Cardiac muscle cell (in vitro differentiated cells and primary cell): ENCODE measurements around the gene MAP7D2. TPM values are rescaled to one million over a fixed set of nuclear protein-coding genes. Genes with fewer than 3 reads are reported as not detected.
"Not testable (repeated sequence)": the region's sequence is repeated elsewhere in the genome, so short reads cannot be mapped to it uniquely, and the experiment has no call there.

Experiments used
- DNase-seq, 2 donors: peaks; one replicate each; pipeline versions ENCODE4 v3.0.0 to v3.0.0-alpha.2; 2010 to 2017; ENCODE audit warnings: low read depth in 1 of 2, low spot score in 1 of 2
- H3K27ac ChIP-seq: fragments of 200-600 bp; sonication (generic); 2 replicates; pipeline ENCODE4 v1.5.1; 2016
- H3K27me3 ChIP-seq: fragments of 200-600 bp; sonication (generic); 2 replicates; pipeline ENCODE4 v1.6.0; 2016; ENCODE audit warnings: control low read depth
- H3K36me3 ChIP-seq: fragments of 200-600 bp; sonication (generic); 2 replicates; pipeline ENCODE4 v1.5.1; 2016; ENCODE audit warnings: control low read depth
- H3K4me1 ChIP-seq: fragments of 200-600 bp; sonication (generic); 2 replicates; pipeline ENCODE4 v1.8.1; 2017; ENCODE audit warnings: low read depth, mild to moderate bottlenecking, mixed run types
- H3K4me3 ChIP-seq: fragments of 200-600 bp; sonication (generic); 2 replicates; pipeline ENCODE4 v1.5.1; 2016; ENCODE audit warnings: mild to moderate bottlenecking
- H3K9me3 ChIP-seq: fragments of 200-600 bp; sonication (generic); 2 replicates; pipeline ENCODE4 v1.5.1; 2017; ENCODE audit warnings: low read depth, mild to moderate bottlenecking, control low read depth
- polyA plus RNA-seq: library from polyadenylated mRNA; unstranded; fragments of >200 nt; fragmentation: Nextera tagmentation; extraction: Ambion mirVana; gene quantifications from 2 replicates; pipeline ENCODE4 v1.2.1, GENCODE V29; 2016
- total RNA-seq: library from RNA; depleted of rRNA; stranded (reverse); fragments of >200 nt; gene quantifications from 2 replicates; pipeline ENCODE4 v1.2.3, GENCODE V29; 2016
- TF ChIP-seq, protein P1 (sequence below): IDR thresholded peaks from 2 replicates; pipeline ENCODE4 v1.5.1; 2012; ENCODE audit warnings: low read depth, mild to moderate bottlenecking, low read length

The MAP7D2 gene
- total RNA-seq, result 0.04 and 0.36 TPM in 2 replicates
- polyA plus RNA-seq, result 0.05 and 1.0 TPM in 2 replicates

DNA sequence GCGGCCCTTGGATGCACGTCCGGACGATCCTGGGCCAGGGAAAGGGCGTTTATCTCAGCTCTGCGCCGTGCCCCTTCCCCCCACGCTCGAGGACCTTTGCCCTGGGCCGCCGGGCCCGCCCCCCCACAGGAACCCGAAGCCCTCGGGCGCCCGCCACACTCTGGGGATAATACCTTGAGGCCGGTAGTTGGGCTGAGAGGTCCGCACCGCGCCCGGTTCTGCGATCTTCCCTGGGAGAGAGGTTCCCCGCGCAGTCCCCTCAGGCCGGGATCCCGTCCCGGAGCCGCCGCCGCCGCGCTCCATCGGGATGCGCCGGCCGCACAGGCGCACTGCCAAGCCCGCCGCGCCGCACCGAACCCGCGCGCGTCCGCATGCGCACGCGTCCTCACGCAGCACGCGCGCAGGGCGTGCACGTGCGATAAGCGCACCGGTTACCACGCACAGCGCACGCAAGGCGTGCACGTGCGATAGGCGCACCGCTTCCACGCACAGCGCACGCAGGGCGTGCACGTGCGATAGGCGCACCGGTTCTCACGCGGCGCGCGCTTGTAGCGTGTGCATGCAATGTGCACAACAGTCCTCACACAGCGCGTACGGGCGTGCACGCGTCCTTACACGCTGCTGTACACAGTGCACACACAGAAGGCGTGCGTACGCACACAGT is at the start of gene MAP7D2:
MAP7D2 (minus strand) TSS at position 331 of the 664 bp plus-strand sequence; CDS start at position 303, 28 bp downstream.
- Histone ChIP-seq H3K27me3 (peaks cover 24% of the 10 kb centered on the region), H3K36me3 (no peaks in the 10 kb centered on the region), H3K4me3 (peak within 1 kb of the TSS; percentile 20), H3K4me1 (no peaks in the 10 kb centered on the region), H3K27ac (no peak within 1 kb of the TSS), H3K9me3 (no peaks in the 10 kb centered on the region)
- TF ChIP-seq, protein P1, sequence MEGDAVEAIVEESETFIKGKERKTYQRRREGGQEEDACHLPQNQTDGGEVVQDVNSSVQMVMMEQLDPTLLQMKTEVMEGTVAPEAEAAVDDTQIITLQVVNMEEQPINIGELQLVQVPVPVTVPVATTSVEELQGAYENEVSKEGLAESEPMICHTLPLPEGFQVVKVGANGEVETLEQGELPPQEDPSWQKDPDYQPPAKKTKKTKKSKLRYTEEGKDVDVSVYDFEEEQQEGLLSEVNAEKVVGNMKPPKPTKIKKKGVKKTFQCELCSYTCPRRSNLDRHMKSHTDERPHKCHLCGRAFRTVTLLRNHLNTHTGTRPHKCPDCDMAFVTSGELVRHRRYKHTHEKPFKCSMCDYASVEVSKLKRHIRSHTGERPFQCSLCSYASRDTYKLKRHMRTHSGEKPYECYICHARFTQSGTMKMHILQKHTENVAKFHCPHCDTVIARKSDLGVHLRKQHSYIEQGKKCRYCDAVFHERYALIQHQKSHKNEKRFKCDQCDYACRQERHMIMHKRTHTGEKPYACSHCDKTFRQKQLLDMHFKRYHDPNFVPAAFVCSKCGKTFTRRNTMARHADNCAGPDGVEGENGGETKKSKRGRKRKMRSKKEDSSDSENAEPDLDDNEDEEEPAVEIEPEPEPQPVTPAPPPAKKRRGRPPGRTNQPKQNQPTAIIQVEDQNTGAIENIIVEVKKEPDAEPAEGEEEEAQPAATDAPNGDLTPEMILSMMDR, result no peak
- DNase-seq, result peak in 1 of 2 donors; percentile 6

GRCh38 chrX:20162516-20162915 is 45.8 kb upstream of the MAP7D2 start:
- not testable (repeated sequence) for H3K27ac ChIP-seq, H3K4me3 ChIP-seq, H3K4me1 ChIP-seq, H3K36me3 ChIP-seq, H3K9me3 ChIP-seq, H3K27me3 ChIP-seq, DNase-seq

DNA sequence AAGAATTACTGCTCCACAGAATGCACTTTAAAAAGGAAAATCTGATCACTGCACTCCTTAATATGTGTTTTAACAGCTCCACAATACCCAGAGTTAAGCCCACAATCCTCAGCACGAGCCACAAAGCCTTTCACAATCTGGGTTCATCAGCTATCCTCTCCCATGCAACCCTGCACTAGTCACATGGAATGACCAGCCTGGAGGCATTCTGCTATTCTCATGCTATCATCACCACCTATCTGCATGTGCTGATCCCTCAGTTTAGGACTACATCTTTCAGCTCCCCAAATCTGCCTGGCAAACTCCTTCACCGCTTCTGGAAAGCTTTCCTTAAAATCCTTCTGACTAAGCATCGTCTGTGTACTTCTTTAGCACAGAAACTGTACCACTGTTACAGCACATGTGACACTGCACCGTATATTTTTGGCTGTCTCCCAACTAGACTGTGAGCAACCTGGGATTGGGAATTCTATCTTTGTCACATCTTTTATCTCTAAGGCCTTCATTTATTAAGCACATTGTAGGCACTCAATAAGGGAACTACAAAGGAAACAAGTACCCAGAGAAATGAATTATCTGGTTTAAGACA is 43.2 kb upstream of the MAP7D2 start:
- H3K4me1 ChIP-seq, result no peaks in the 10 kb centered on the region
- DNase-seq, result no peak
- H3K27me3 ChIP-seq, result no peaks in the 10 kb centered on the region
- H3K4me3 ChIP-seq, result no peak overlapping the region
- no peak overlapping the region for H3K27ac ChIP-seq
- TF ChIP-seq, protein P1, result no peak
- no peaks in the 10 kb centered on the region for H3K9me3 ChIP-seq
- peaks cover 2% of the 10 kb centered on the region for H3K36me3 ChIP-seq

- Histone ChIP-seq H3K27ac (no peak overlapping the region), H3K4me3 (no peak overlapping the region), H3K27me3 (no peaks in the 10 kb centered on the region), H3K9me3 (no peaks in the 10 kb centered on the region), H3K36me3 (peaks cover 4% of the 10 kb centered on the region), H3K4me1 (no peaks in the 10 kb centered on the region)
- TF ChIP-seq, protein P1, result no peak
- no peak for DNase-seq
Measured at GRCh38 chrX:20151689-20152088, 35.0 kb upstream of the MAP7D2 start.

DNA sequence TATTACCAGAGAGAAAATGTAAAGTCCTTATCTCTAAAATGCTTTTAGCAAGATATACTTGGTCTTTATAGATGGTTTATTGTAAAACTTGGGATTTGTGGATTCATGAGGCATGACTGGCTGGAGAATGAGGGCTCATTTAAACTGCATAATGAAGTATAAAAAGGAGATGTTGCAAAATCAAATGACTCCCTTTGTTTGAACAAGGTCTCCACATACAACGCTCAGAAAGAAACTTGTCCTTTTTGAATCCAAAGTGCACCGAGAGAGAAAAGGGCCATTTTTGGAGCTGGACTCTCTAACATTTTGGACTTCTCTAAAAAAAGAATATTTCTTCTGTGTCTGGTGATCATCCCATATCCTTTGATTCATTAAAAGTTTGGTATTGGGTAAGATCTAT is 32.6 kb upstream of the MAP7D2 start:
- H3K27ac ChIP-seq, result no peak overlapping the region
- no peak for DNase-seq
- TF ChIP-seq, protein P1, result no peak
- H3K4me1 ChIP-seq, result no peaks in the 10 kb centered on the region
- H3K27me3 ChIP-seq, result no peaks in the 10 kb centered on the region
- H3K9me3 ChIP-seq, result no peaks in the 10 kb centered on the region
- H3K36me3 ChIP-seq, result no peaks in the 10 kb centered on the region
- no peak overlapping the region for H3K4me3 ChIP-seq

DNA sequence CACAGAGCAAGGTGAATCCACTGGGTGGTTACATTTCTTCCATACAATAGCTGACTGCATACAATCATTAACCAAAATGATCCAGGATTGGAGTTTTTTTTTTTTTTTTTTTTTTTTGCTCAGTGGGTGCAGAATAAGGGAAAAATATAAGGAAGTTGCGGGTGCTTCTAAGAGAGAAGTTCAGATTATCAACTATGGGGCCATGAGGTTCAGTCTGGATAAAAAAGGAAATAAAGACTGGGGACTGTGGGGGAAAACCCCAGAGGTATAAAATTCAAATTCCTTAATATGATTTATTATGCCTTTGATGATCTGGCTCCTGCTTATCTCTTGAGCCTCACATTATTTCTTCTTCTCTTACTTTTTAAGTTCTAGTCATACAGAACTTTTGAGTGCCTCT is 30.9 kb upstream of the MAP7D2 start:
- Histone ChIP-seq H3K4me3 (no peak overlapping the region), H3K27ac (no peak overlapping the region), H3K4me1 (no peaks in the 10 kb centered on the region), H3K27me3 (no peaks in the 10 kb centered on the region), H3K36me3 (no peaks in the 10 kb centered on the region), H3K9me3 (no peaks in the 10 kb centered on the region)
- DNase-seq, result no peak
- TF ChIP-seq, protein P1, result no peak
